Measurements from ENCODE around the gene MBNL2. TPM values are rescaled to one million over a fixed set of nuclear protein-coding genes. Genes with fewer than 3 reads are reported as not detected.

MBNL2 gene
- total and polyA plus RNA-seq, 10 of the 15 experiments (the other 5 are each of a cell fraction or from before 2014, with no cell fraction given), result 1.6 to 9.7 (median 6.7) TPM

GRCh38 chr13:97194479-97194878, 27.7 kb upstream of the MBNL2 start:
- CTCF ChIA-PET, result no interaction called here
- RAD21 ChIA-PET (ENCODE audit: unreplicated experiment), result no interaction called here
- Histone ChIP-seq H3K27ac (ENCODE audit: control insufficient read depth, insufficient read depth) (no peak overlapping the region), H2AFZ (ENCODE audit: control insufficient read depth, low read depth, low read length) (no peak overlapping the region), H4K20me1 (ENCODE audit: control insufficient read depth, insufficient read depth) (no peaks in the 10 kb centered on the region), H3K4me1 (ENCODE audit: control insufficient read depth, insufficient read depth, low read length) (no peaks in the 10 kb centered on the region), H3K9me3 (replicated peaks; ENCODE audit: control insufficient read depth, insufficient read depth, low read length) (no peaks in the 10 kb centered on the region; the same call in 2 of the 3 replicates), H3K27me3 (replicated peaks in 1 of 2; ENCODE audit: control insufficient read depth in 2 of 2, insufficient read depth in 2 of 2, low read length in 1 of 2) (no peaks in the 10 kb centered on the region; a peak in 1 of 4 replicates), H3K4me2 (ENCODE audit: control insufficient read depth, insufficient read depth) (no peak overlapping the region), H3K79me2 (ENCODE audit: control insufficient read depth, insufficient read depth, low read length) (no peaks in the 10 kb centered on the region), H3K9ac (ENCODE audit: control insufficient read depth, insufficient read depth, low read length) (no peak overlapping the region), H3K4me3 (no peak overlapping the region), H3K36me3 (ENCODE audit: control insufficient read depth in 2 of 2, insufficient read depth in 2 of 2, low read length in 1 of 2) (no peaks in the 10 kb centered on the region)
- DNase-seq (ENCODE audit: low read depth, low spot score) (no peak), ATAC-seq (no peak), FAIRE-seq (no peak)
- SMC1A ChIA-PET (ENCODE audit: uncharacterized antibody, unreplicated experiment), result no interaction called here
- intact Hi-C loops (cut with micrococcal nuclease; ENCODE audit: unreplicated experiment), result no loop called here
- BruUV-seq (replicated peaks), result no TSS peak
- in situ Hi-C loops (cut with MboI), result no loop called here
- 18% methylated on average over 6 of the region's 6 CpGs for WGBS (ENCODE audit: insufficient coverage, insufficient replicate concordance, low lambda C conversion rate, missing lambda C conversion rate)
- TF ChIP-seq MXI1 (IDR thresholded peaks at IDR 0.05; ENCODE audit: low read depth, low read length) (no peak), NFXL1 (IDR thresholded peaks at IDR 0.05; ENCODE audit: borderline replicate concordance) (no peak), NFYA (IDR thresholded peaks at IDR 0.05; ENCODE audit: borderline replicate concordance, low read depth, low read length) (no peak)
- POLR2A ChIA-PET, result interaction anchor here (0.6 kb wide), 1 partner anchor 68 kb away, joined by 4 read pairs; no protein-coding TSS in a partner anchor

- DNase-seq (ENCODE audit: low read depth, low spot score) (no peak), FAIRE-seq (no peak), ATAC-seq (no peak)
- Histone ChIP-seq H3K9ac (ENCODE audit: control insufficient read depth, insufficient read depth, low read length) (no peak overlapping the region), H4K20me1 (ENCODE audit: control insufficient read depth, insufficient read depth) (no peaks in the 10 kb centered on the region), H3K4me1 (ENCODE audit: control insufficient read depth, insufficient read depth, low read length) (no peaks in the 10 kb centered on the region), H3K27ac (ENCODE audit: control insufficient read depth, insufficient read depth) (no peak overlapping the region), H2AFZ (ENCODE audit: control insufficient read depth, low read depth, low read length) (no peak overlapping the region), H3K9me3 (replicated peaks; ENCODE audit: control insufficient read depth, insufficient read depth, low read length) (no peaks in the 10 kb centered on the region; the same call in 2 of the 3 replicates), H3K4me3 (no peak overlapping the region), H3K79me2 (ENCODE audit: control insufficient read depth, insufficient read depth, low read length) (no peaks in the 10 kb centered on the region), H3K4me2 (ENCODE audit: control insufficient read depth, insufficient read depth) (no peak overlapping the region), H3K27me3 (replicated peaks in 1 of 2; ENCODE audit: control insufficient read depth in 2 of 2, insufficient read depth in 2 of 2, low read length in 1 of 2) (no peaks in the 10 kb centered on the region; a peak in 1 of 4 replicates), H3K36me3 (ENCODE audit: control insufficient read depth in 2 of 2, insufficient read depth in 2 of 2, low read length in 1 of 2) (no peaks in the 10 kb centered on the region)
- BruUV-seq (replicated peaks), result no TSS peak
- SMC1A ChIA-PET (ENCODE audit: uncharacterized antibody, unreplicated experiment), result no interaction called here
- 19% methylated on average over 4 of the region's 4 CpGs for WGBS (ENCODE audit: insufficient coverage, insufficient replicate concordance, low lambda C conversion rate, missing lambda C conversion rate)
- intact Hi-C loops (cut with micrococcal nuclease; ENCODE audit: unreplicated experiment), result no loop called here
- POLR2A ChIA-PET, result no interaction called here
- CTCF ChIA-PET, result no interaction called here
- RAD21 ChIA-PET (ENCODE audit: unreplicated experiment), result interaction anchor here (1.4 kb wide), 1 partner anchor 86 kb away, joined by 5 read pairs; no protein-coding TSS in a partner anchor
- in situ Hi-C loops (cut with MboI), result no loop called here
- TF ChIP-seq ZNF24 (IDR thresholded peaks at IDR 0.05) (no peak), JUND (IDR thresholded peaks at IDR 0.05; ENCODE audit: low read depth, low read length) (no peak), KDM1A (IDR thresholded peaks at IDR 0.05; ENCODE audit: borderline replicate concordance) (no peak), TCF7 (IDR thresholded peaks at IDR 0.05; ENCODE audit: borderline replicate concordance) (no peak), EGR1 (IDR thresholded peaks at IDR 0.05; ENCODE audit: borderline replicate concordance in 1 of 2, low read depth in 2 of 2, low read length in 2 of 2) (no peak), CHD4 (IDR thresholded peaks at IDR 0.05) (no peak), IKZF1 (conservative IDR thresholded peaks at IDR 0.05) (no peak), NR2F1 (conservative IDR thresholded peaks at IDR 0.05) (no peak), ZNF687 (IDR thresholded peaks at IDR 0.05) (no peak), ZNF217 (IDR thresholded peaks at IDR 0.05) (no peak), STAT3 (IDR thresholded peaks at IDR 0.05; ENCODE audit: low read depth, low read length) (no peak)
Observed at GRCh38 chr13:97196340-97196739, 25.8 kb upstream of the MBNL2 start.

Data from GM12878 (cell line).